Islet of Langerhans (tissue), 1 donor: ENCODE data around the gene PFDN2.

Experiments
- FAIRE-seq: peaks from one replicate; lab custom pipeline; 2011; peaks lifted over from hg19 to GRCh38; lab: Jason Lieb, UNC

Gene PFDN2

GRCh38 chr1:161099090-161099802 is 18.6 kb downstream of the PFDN2 start:
- FAIRE-seq = no peak

GRCh38 chr1:161098210-161099068 is 19.4 kb downstream of the PFDN2 start, which contains the start of gene KLHDC9:
Gene KLHDC9, plus strand, starts transcription at chr1:161098361. Its CDS starts 175 bp downstream, at chr1:161098536.
- FAIRE-seq = peak; percentile 60

- no peak for FAIRE-seq
These were observed 21.3 kb downstream of the PFDN2 start for GRCh38 chr1:161096530-161096929.

GRCh38 chr1:161096015-161096414 is 21.8 kb downstream of the PFDN2 start:
- no peak for FAIRE-seq

- FAIRE-seq = no peak
These were observed 22.6 kb downstream of the PFDN2 start for GRCh38 chr1:161095230-161095629.

- no peak for FAIRE-seq
These were observed 23.4 kb downstream of the PFDN2 start for GRCh38 chr1:161094481-161094880.

- no peak for FAIRE-seq
These were observed 25.2 kb downstream of the PFDN2 start for GRCh38 chr1:161092621-161093028.

- FAIRE-seq = no peak
These were observed 25.9 kb downstream of the PFDN2 start for GRCh38 chr1:161091796-161092507.

GRCh38 chr1:161091093-161091492 is 26.7 kb downstream of the PFDN2 start:
- no peak for FAIRE-seq

- no peak for FAIRE-seq
These were observed 27.2 kb downstream of the PFDN2 start for GRCh38 chr1:161090617-161091016.

GRCh38 chr1:161089938-161090337 is 27.9 kb downstream of the PFDN2 start:
- no peak for FAIRE-seq

GRCh38 chr1:161089251-161089924 is 28.4 kb downstream of the PFDN2 start, which contains the start of gene NECTIN4:
Gene NECTIN4, minus strand, starts transcription at chr1:161089558. Its CDS starts 262 bp downstream, at chr1:161089296.
- FAIRE-seq = no peak

GRCh38 chr1:161088587-161089110 is 29.2 kb downstream of the PFDN2 start:
- no peak for FAIRE-seq

GRCh38 chr1:161086457-161086856 is 31.4 kb downstream of the PFDN2 start:
- no peak for FAIRE-seq

- FAIRE-seq = no peak
These were observed 32.7 kb downstream of the PFDN2 start for GRCh38 chr1:161085165-161085564.

GRCh38 chr1:161084597-161084988 is 33.2 kb downstream of the PFDN2 start:
- FAIRE-seq = no peak

- no peak for FAIRE-seq
These were observed 33.9 kb downstream of the PFDN2 start for GRCh38 chr1:161083748-161084596.

GRCh38 chr1:161082996-161083747 is 34.7 kb downstream of the PFDN2 start:
- FAIRE-seq = no peak

GRCh38 chr1:161082483-161082882 is 35.4 kb downstream of the PFDN2 start:
- no peak for FAIRE-seq

- FAIRE-seq = no peak
These were observed 36.3 kb downstream of the PFDN2 start for GRCh38 chr1:161081519-161081918.
